BLaER1 treated with 17β-estradiol and CSF1 and Interleukin-3, amounts not matched to agents 10 nM and 100 nM (cell line): ENCODE data around the gene CASP9.
A peak's percentile ranks its signal among the peaks of the same experiment; 100 is the strongest.
"Not testable (repeated sequence)": the region's sequence is repeated elsewhere in the genome, so short reads cannot be mapped to it uniquely, and the experiment has no call there.

Experiments used
- H3K27ac ChIP-seq, 11 experiments: shearing (Covaris generic); formaldehyde crosslinking; 2 replicates each; pipeline ENCODE4 v1.8.1; 2022
- H3K27me3 ChIP-seq, 11 experiments: shearing (Covaris generic); formaldehyde crosslinking; 2 replicates each; pipeline ENCODE4 v1.8.1; 2022
- H3K36me3 ChIP-seq, 11 experiments: shearing (Covaris generic); formaldehyde crosslinking; 2 replicates each; pipeline ENCODE4 v1.8.1; 2022
- H3K4me1 ChIP-seq, 10 experiments: shearing (Covaris generic); formaldehyde crosslinking; 2 replicates each; pipeline ENCODE4 v1.8.1; 2022
- H3K4me2 ChIP-seq, 11 experiments: shearing (Covaris generic); formaldehyde crosslinking; 2 replicates each; pipeline ENCODE4 v1.8.1; 2022
- H3K4me3 ChIP-seq, 10 experiments: shearing (Covaris generic); formaldehyde crosslinking; 2 replicates each; pipeline ENCODE4 v1.8.1; 2022
- H3K9ac ChIP-seq, 11 experiments: shearing (Covaris generic); formaldehyde crosslinking; 2 replicates each; pipeline ENCODE4 v1.8.1; 2022
- H3K9me3 ChIP-seq, 11 experiments: shearing (Covaris generic); formaldehyde crosslinking; replicated peaks in 1 of 11; 2 replicates each; pipeline ENCODE4 v1.8.1; 2022
- H4K20me1 ChIP-seq, 11 experiments: shearing (Covaris generic); formaldehyde crosslinking; 2 replicates each; pipeline ENCODE4 v1.8.1; 2022
- Cebpa-rat ChIP-seq, 11 experiments: shearing (Covaris generic); IDR thresholded peaks; 2 replicates each; pipeline ENCODE4 v1.8.1; 2022

CASP9 gene

GRCh38 chr1:15523104-15524020 lies 653 bp downstream of the CASP9 start:
- Histone ChIP-seq H3K9me3 (no peaks in the 10 kb centered on the region), H3K4me1 (peaks cover 33 to 48% (median 44%) of the 10 kb centered on the region in 10 experiments), H3K27ac (peak overlapping the region in 8 of 11 experiments; percentile 8 to 70 (median 53); a peak in 13 of 22 replicates), H3K4me3 (peak overlapping the region; percentile 54 to 75 (median 64)), H3K36me3 (peaks cover 0 to 6% (median 0%) of the 10 kb centered on the region in 11 experiments; a peak in 5 of 22 replicates), H3K27me3 (no peaks in the 10 kb centered on the region), H3K9ac (peak overlapping the region; percentile 31 to 82 (median 72); a peak in 21 of 22 replicates), H3K4me2 (peak overlapping the region; percentile 72 to 93 (median 80)), H4K20me1 (peaks cover 0 to 11% (median 0%) of the 10 kb centered on the region in 11 experiments; a peak in 5 of 22 replicates)
- TF ChIP-seq Cebpa-rat (IDR thresholded peaks at IDR 0.05) = no peak

- Histone ChIP-seq H3K4me1 (peaks cover 27 to 41% (median 37%) of the 10 kb centered on the region in 10 experiments), H3K9me3 (no peaks in the 10 kb centered on the region), H3K9ac (peak overlapping the region in 2 of 11 experiments; percentile 67 to 79; a peak in 1 of 22 replicates), H3K4me2 (peak overlapping the region; percentile 72 to 93 (median 80)), H3K36me3 (peaks cover 1 to 13% (median 7%) of the 10 kb centered on the region in 11 experiments; a peak in 20 of 22 replicates), H3K27me3 (no peaks in the 10 kb centered on the region), H4K20me1 (peaks cover 0 to 11% (median 0%) of the 10 kb centered on the region in 11 experiments; a peak in 5 of 22 replicates), H3K4me3 (peak overlapping the region in 1 of 10 experiments; percentile 70; a peak in 1 of 20 replicates), H3K27ac (no peak overlapping the region)
- TF ChIP-seq Cebpa-rat (IDR thresholded peaks at IDR 0.05) = no peak
Measured at GRCh38 chr1:15522551-15522950, 1.5 kb downstream of the CASP9 start.

GRCh38 chr1:15521206-15521906 lies 2.7 kb downstream of the CASP9 start:
- H3K9me3 ChIP-seq, H3K27ac ChIP-seq, H3K27me3 ChIP-seq, H3K9ac ChIP-seq, H3K4me3 ChIP-seq: not testable (repeated sequence)
- Histone ChIP-seq H4K20me1 (peaks cover 0 to 11% (median 0%) of the 10 kb centered on the region in 11 experiments; a peak in 5 of 22 replicates), H3K4me2 (peak overlapping the region in 7 of 11 experiments; percentile 4 to 93 (median 78); a peak in 9 of 22 replicates), H3K4me1 (peaks cover 26 to 49% (median 40%) of the 10 kb centered on the region in 10 experiments), H3K36me3 (peaks cover 13 to 22% (median 18%) of the 10 kb centered on the region in 11 experiments; a peak in 21 of 22 replicates)

- Histone ChIP-seq H4K20me1 (peaks cover 0 to 11% (median 0%) of the 10 kb centered on the region in 11 experiments; a peak in 5 of 22 replicates), H3K9me3 (no peaks in the 10 kb centered on the region), H3K27me3 (no peaks in the 10 kb centered on the region), H3K4me2 (no peak overlapping the region), H3K4me3 (no peak overlapping the region), H3K9ac (no peak overlapping the region), H3K27ac (no peak overlapping the region), H3K4me1 (peaks cover 28 to 55% (median 44%) of the 10 kb centered on the region in 10 experiments), H3K36me3 (peaks cover 16 to 24% (median 20%) of the 10 kb centered on the region in 11 experiments; a peak in 21 of 22 replicates)
- no peak for TF ChIP-seq Cebpa-rat (IDR thresholded peaks at IDR 0.05)
Measured at GRCh38 chr1:15519625-15520024, 4.4 kb downstream of the CASP9 start.

GRCh38 chr1:15515022-15515663 lies 8.9 kb downstream of the CASP9 start:
- no peak for TF ChIP-seq Cebpa-rat (IDR thresholded peaks at IDR 0.05)
- Histone ChIP-seq H3K9me3 (no peaks in the 10 kb centered on the region), H3K36me3 (peaks cover 21 to 50% (median 34%) of the 10 kb centered on the region in 11 experiments), H4K20me1 (peaks cover 0 to 3% (median 0%) of the 10 kb centered on the region in 11 experiments; a peak in 3 of 22 replicates), H3K27ac (peak overlapping the region in 8 of 11 experiments; percentile 7 to 86 (median 57); a peak in 14 of 22 replicates), H3K27me3 (no peaks in the 10 kb centered on the region), H3K4me2 (peak overlapping the region; percentile 33 to 86 (median 67)), H3K9ac (peak overlapping the region in 2 of 11 experiments; percentile 3 to 58; a peak in 3 of 22 replicates), H3K4me1 (peaks cover 14 to 36% (median 26%) of the 10 kb centered on the region in 10 experiments), H3K4me3 (no peak overlapping the region)

- Histone ChIP-seq H3K4me2 (peak overlapping the region in 8 of 11 experiments; percentile 56 to 86 (median 78); a peak in 12 of 22 replicates), H3K9ac (0 out of 22 replicates have a peak overlapping the region, but pooled peaks of 1 of the 11 experiments have one; percentile 58), H3K27ac (peak overlapping the region in 7 of 11 experiments; percentile 12 to 86 (median 54); a peak in 10 of 22 replicates), H3K4me1 (peaks cover 20 to 36% (median 30%) of the 10 kb centered on the region in 10 experiments), H3K36me3 (peaks cover 21 to 50% (median 34%) of the 10 kb centered on the region in 11 experiments)
- not testable (repeated sequence) for H4K20me1 ChIP-seq, H3K9me3 ChIP-seq, H3K4me3 ChIP-seq, H3K27me3 ChIP-seq
Measured at GRCh38 chr1:15514557-15514956, 9.5 kb downstream of the CASP9 start.

- no peak for TF ChIP-seq Cebpa-rat (IDR thresholded peaks at IDR 0.05)
- H3K27me3 ChIP-seq = no peaks in the 10 kb centered on the region
- H3K27ac ChIP-seq = peak overlapping the region in 6 of 11 experiments; percentile 12 to 86 (median 58); a peak in 4 of 22 replicates
- no peaks in the 10 kb centered on the region for H3K9me3 ChIP-seq
- no peak overlapping the region for H3K9ac ChIP-seq
- peaks cover 0 to 3% (median 0%) of the 10 kb centered on the region in 11 experiments; a peak in 2 of 22 replicates for H4K20me1 ChIP-seq
- H3K36me3 ChIP-seq = peaks cover 21 to 53% (median 34%) of the 10 kb centered on the region in 11 experiments
- H3K4me2 ChIP-seq = no peak overlapping the region
- H3K4me3 ChIP-seq = no peak overlapping the region
- peaks cover 22 to 36% (median 31%) of the 10 kb centered on the region in 10 experiments for H3K4me1 ChIP-seq
Measured at GRCh38 chr1:15513919-15514318, 10.1 kb downstream of the CASP9 start.

GRCh38 chr1:15513192-15513591 lies 10.8 kb downstream of the CASP9 start:
- peaks cover 0 to 3% (median 0%) of the 10 kb centered on the region in 11 experiments; a peak in 3 of 22 replicates for H4K20me1 ChIP-seq
- H3K27ac ChIP-seq = no peak overlapping the region
- no peak overlapping the region for H3K4me3 ChIP-seq
- TF ChIP-seq Cebpa-rat (IDR thresholded peaks at IDR 0.05) = no peak
- H3K4me1 ChIP-seq = peaks cover 22 to 36% (median 31%) of the 10 kb centered on the region in 10 experiments
- H3K36me3 ChIP-seq = peaks cover 19 to 52% (median 33%) of the 10 kb centered on the region in 11 experiments
- no peaks in the 10 kb centered on the region for H3K9me3 ChIP-seq
- no peak overlapping the region for H3K9ac ChIP-seq
- H3K4me2 ChIP-seq = no peak overlapping the region
- H3K27me3 ChIP-seq = no peaks in the 10 kb centered on the region
